Mucosa of gallbladder (tissue), 1 donor: ENCODE data around the gene ANKRD33. TPM values are rescaled to one million over a fixed set of nuclear protein-coding genes. Genes with fewer than 3 reads are reported as not detected.

Experiments
- DNase-seq: peaks from one replicate; pipeline ENCODE4 v3.0.0-alpha.2; 2020; ENCODE audit warnings: low spot score
- total RNA-seq: library from RNA; stranded (reverse); gene quantifications from one replicate; pipeline ENCODE4 v1.2.1, GENCODE V29; 2021
- donor health status: DM: no; HTN: no; CAD: no.

ANKRD33 gene
- total RNA-seq, 1 donor from 2014 or later, result not detected

GRCh38 chr12:51862947-51863346 lies 25.0 kb upstream of the ANKRD33 start:
- DNase-seq, result no peak

GRCh38 chr12:51863363-51863932 lies 24.5 kb upstream of the ANKRD33 start:
- DNase-seq, result no peak

GRCh38 chr12:51863933-51864832 lies 23.7 kb upstream of the ANKRD33 start:
- no peak for DNase-seq

GRCh38 chr12:51864833-51865670 lies 22.9 kb upstream of the ANKRD33 start:
- DNase-seq, result no peak

- DNase-seq, result no peak
These were observed 22.1 kb upstream of the ANKRD33 start for GRCh38 chr12:51865757-51866270.

- no peak for DNase-seq
These were observed 21.6 kb upstream of the ANKRD33 start for GRCh38 chr12:51866324-51866723.

- no peak for DNase-seq
These were observed 21.1 kb upstream of the ANKRD33 start for GRCh38 chr12:51866762-51867161.

GRCh38 chr12:51867371-51867770 lies 20.5 kb upstream of the ANKRD33 start:
- no peak for DNase-seq

- DNase-seq, result no peak
These were observed 20.0 kb upstream of the ANKRD33 start for GRCh38 chr12:51867796-51868428.

- DNase-seq, result no peak
These were observed 18.9 kb upstream of the ANKRD33 start for GRCh38 chr12:51868821-51869495.

- no peak for DNase-seq
These were observed 18.4 kb upstream of the ANKRD33 start for GRCh38 chr12:51869496-51869865.

GRCh38 chr12:51869931-51870330 lies 18.0 kb upstream of the ANKRD33 start:
- no peak for DNase-seq

- no peak for DNase-seq
These were observed 17.4 kb upstream of the ANKRD33 start for GRCh38 chr12:51870504-51870903.

- DNase-seq, result no peak
These were observed 16.8 kb upstream of the ANKRD33 start for GRCh38 chr12:51871126-51871525.

- DNase-seq, result no peak
These were observed 15.8 kb upstream of the ANKRD33 start for GRCh38 chr12:51871918-51872688.

GRCh38 chr12:51872689-51872981 lies 15.3 kb upstream of the ANKRD33 start:
- DNase-seq, result no peak

GRCh38 chr12:51873251-51873994 lies 14.5 kb upstream of the ANKRD33 start:
- DNase-seq, result no peak

- no peak for DNase-seq
These were observed 13.9 kb upstream of the ANKRD33 start for GRCh38 chr12:51874000-51874399.

GRCh38 chr12:51874486-51874885 lies 13.4 kb upstream of the ANKRD33 start:
- DNase-seq, result no peak

- DNase-seq, result no peak
These were observed 8.8 kb upstream of the ANKRD33 start for GRCh38 chr12:51879102-51879501.
